ENCODE results near the gene MCRS1. TPM values are rescaled to one million over a fixed set of nuclear protein-coding genes. Genes with fewer than 3 reads are reported as not detected.
"Not testable (repeated sequence)": the region's sequence is repeated elsewhere in the genome, so short reads cannot be mapped to it uniquely, and the experiment has no call there.

Gene MCRS1
- 10 to 100 TPM; 73.6 to 78.2 TPM for total RNA-seq

GRCh38 chr12:49567611-49568441 is at the start of gene MCRS1:
MCRS1 (minus strand) TSS chr12:49568142; CDS start chr12:49566731, 1,411 bp downstream.
- Mint-ChIP-seq H3K27ac (peak within 1 kb of the TSS; percentile 98), H3K9me3 (no peaks in the 10 kb centered on the region), H3K4me1 (peaks cover 41% of the 10 kb centered on the region), H3K27me3 (no peaks in the 10 kb centered on the region), H3K36me3 (peaks cover 23% of the 10 kb centered on the region), H3K4me3 (peak within 1 kb of the TSS; percentile 100)
- peak; percentile 84 for DNase-seq

- no peak for DNase-seq
- Mint-ChIP-seq H3K36me3 (no peaks in the 10 kb centered on the region), H3K4me3 (no peak overlapping the region), H3K4me1 (peaks cover 12% of the 10 kb centered on the region), H3K27me3 (peaks cover 48% of the 10 kb centered on the region), H3K27ac (no peak overlapping the region), H3K9me3 (no peaks in the 10 kb centered on the region)
These were observed 48.7 kb upstream of the MCRS1 start for GRCh38 chr12:49616533-49617219.

GRCh38 chr12:49615725-49616124 is 47.8 kb upstream of the MCRS1 start:
- H3K36me3 Mint-ChIP-seq, result no peaks in the 10 kb centered on the region

GRCh38 chr12:49612210-49612609 is 44.3 kb upstream of the MCRS1 start:
- peaks cover 5% of the 10 kb centered on the region for H3K4me1 Mint-ChIP-seq
- H3K36me3 Mint-ChIP-seq, result peaks cover 5% of the 10 kb centered on the region
- no peak for DNase-seq
- H3K9me3 Mint-ChIP-seq, result peaks cover 1% of the 10 kb centered on the region
- H3K27me3 Mint-ChIP-seq, result peaks cover 25% of the 10 kb centered on the region
- H3K27ac Mint-ChIP-seq, result no peak overlapping the region
- H3K4me3 Mint-ChIP-seq, result no peak overlapping the region

More at GRCh38 chr12:49615725-49616124, 47.8 kb upstream of the MCRS1 start:
- DNase-seq, result no peak
- Mint-ChIP-seq H3K4me3 (no peak overlapping the region), H3K4me1 (peaks cover 7% of the 10 kb centered on the region), H3K9me3 (no peaks in the 10 kb centered on the region), H3K27me3 (peaks cover 42% of the 10 kb centered on the region), H3K27ac (no peak overlapping the region)

GRCh38 chr12:49610785-49611184 is 42.8 kb upstream of the MCRS1 start:
- not testable (repeated sequence) for DNase-seq, H3K9me3 Mint-ChIP-seq, H3K36me3 Mint-ChIP-seq, H3K4me3 Mint-ChIP-seq, H3K27ac Mint-ChIP-seq, H3K4me1 Mint-ChIP-seq
- H3K27me3 Mint-ChIP-seq, result peaks cover 19% of the 10 kb centered on the region

- Mint-ChIP-seq H3K27me3 (peaks cover 12% of the 10 kb centered on the region), H3K9me3 (peaks cover 1% of the 10 kb centered on the region), H3K4me3 (no peak overlapping the region), H3K27ac (no peak overlapping the region), H3K4me1 (peaks cover 4% of the 10 kb centered on the region), H3K36me3 (peaks cover 5% of the 10 kb centered on the region)
- DNase-seq, result no peak
These were observed 41.9 kb upstream of the MCRS1 start for GRCh38 chr12:49609875-49610154.

- no peak overlapping the region for H3K27ac Mint-ChIP-seq
- peaks cover 7% of the 10 kb centered on the region for H3K27me3 Mint-ChIP-seq
- no peak overlapping the region for H3K4me3 Mint-ChIP-seq
- peaks cover 4% of the 10 kb centered on the region for H3K4me1 Mint-ChIP-seq
- peaks cover 5% of the 10 kb centered on the region for H3K36me3 Mint-ChIP-seq
- no peak for DNase-seq
- peaks cover 1% of the 10 kb centered on the region for H3K9me3 Mint-ChIP-seq
These were observed 41.3 kb upstream of the MCRS1 start for GRCh38 chr12:49609059-49609874.

- not testable (repeated sequence) for H3K4me1 Mint-ChIP-seq, H3K27ac Mint-ChIP-seq, H3K9me3 Mint-ChIP-seq, H3K36me3 Mint-ChIP-seq, H3K27me3 Mint-ChIP-seq, H3K4me3 Mint-ChIP-seq, DNase-seq
These were observed 37.6 kb upstream of the MCRS1 start, which contains the start of gene FAM186B for GRCh38 chr12:49605539-49605938. FAM186B (minus strand) TSS chr12:49605639; CDS start chr12:49605477, 162 bp downstream.

GRCh38 chr12:49604856-49605255 is 36.9 kb upstream of the MCRS1 start:
- DNase-seq, result no peak
- H3K4me1 Mint-ChIP-seq, result peaks cover 4% of the 10 kb centered on the region
- H3K9me3 Mint-ChIP-seq, result peaks cover under 1% of the 10 kb centered on the region

GRCh38 chr12:49603721-49604120 is 35.8 kb upstream of the MCRS1 start:
- no peaks in the 10 kb centered on the region for H3K27me3 Mint-ChIP-seq

More at GRCh38 chr12:49604856-49605255, 36.9 kb upstream of the MCRS1 start:
- no peaks in the 10 kb centered on the region for H3K27me3 Mint-ChIP-seq
- peaks cover under 1% of the 10 kb centered on the region for H3K36me3 Mint-ChIP-seq
- H3K4me3 Mint-ChIP-seq, result no peak overlapping the region
- no peak overlapping the region for H3K27ac Mint-ChIP-seq

GRCh38 chr12:49599961-49600360 is 32.0 kb upstream of the MCRS1 start:
- Mint-ChIP-seq H3K4me3 (no peak overlapping the region), H3K9me3 (no peaks in the 10 kb centered on the region), H3K4me1 (peaks cover 1% of the 10 kb centered on the region), H3K27ac (no peak overlapping the region), H3K27me3 (no peaks in the 10 kb centered on the region), H3K36me3 (peaks cover 3% of the 10 kb centered on the region)
- DNase-seq, result no peak

More at GRCh38 chr12:49603721-49604120, 35.8 kb upstream of the MCRS1 start:
- no peak for DNase-seq
- Mint-ChIP-seq H3K27ac (no peak overlapping the region), H3K9me3 (no peaks in the 10 kb centered on the region), H3K4me1 (peaks cover 4% of the 10 kb centered on the region), H3K4me3 (no peak overlapping the region), H3K36me3 (no peaks in the 10 kb centered on the region)

- no peak for DNase-seq
These were observed 30.6 kb upstream of the MCRS1 start for GRCh38 chr12:49598527-49598926.

GRCh38 chr12:49588721-49589516 is 21.0 kb upstream of the MCRS1 start:
- peaks cover 1% of the 10 kb centered on the region for H3K9me3 Mint-ChIP-seq
- no peak overlapping the region for H3K4me3 Mint-ChIP-seq
- no peaks in the 10 kb centered on the region for H3K4me1 Mint-ChIP-seq
- H3K27ac Mint-ChIP-seq, result no peak overlapping the region
- DNase-seq, result no peak
- peaks cover 18% of the 10 kb centered on the region for H3K36me3 Mint-ChIP-seq
- no peaks in the 10 kb centered on the region for H3K27me3 Mint-ChIP-seq

More at GRCh38 chr12:49598527-49598926, 30.6 kb upstream of the MCRS1 start:
- Mint-ChIP-seq H3K27me3 (no peaks in the 10 kb centered on the region), H3K4me1 (no peaks in the 10 kb centered on the region), H3K4me3 (no peak overlapping the region), H3K9me3 (no peaks in the 10 kb centered on the region), H3K36me3 (peaks cover 4% of the 10 kb centered on the region), H3K27ac (no peak overlapping the region)

- DNase-seq, result no peak
- Mint-ChIP-seq H3K4me3 (no peak overlapping the region), H3K27ac (no peak overlapping the region)
These were observed 20.3 kb upstream of the MCRS1 start for GRCh38 chr12:49588281-49588680.

More at GRCh38 chr12:49588281-49588680, 20.3 kb upstream of the MCRS1 start:
- Mint-ChIP-seq H3K4me1 (no peaks in the 10 kb centered on the region), H3K27me3 (no peaks in the 10 kb centered on the region), H3K9me3 (peaks cover 1% of the 10 kb centered on the region), H3K36me3 (peaks cover 17% of the 10 kb centered on the region)

Data from activated naive CD8-positive, alpha-beta T cell treated with anti-CD3 and anti-CD28 coated beads for 36 hours (primary cell).